GF-D8 (cell line): ENCODE results near the gene HNRNPAB.
"Not testable (repeated sequence)": the region's sequence is repeated elsewhere in the genome, so short reads cannot be mapped to it uniquely, and the experiment has no call there.

ENCODE experiments used
- DNase-seq: peaks from one replicate; lab custom pipeline; 2025; lab: John Stamatoyannopoulos, UW

The HNRNPAB gene

DNA sequence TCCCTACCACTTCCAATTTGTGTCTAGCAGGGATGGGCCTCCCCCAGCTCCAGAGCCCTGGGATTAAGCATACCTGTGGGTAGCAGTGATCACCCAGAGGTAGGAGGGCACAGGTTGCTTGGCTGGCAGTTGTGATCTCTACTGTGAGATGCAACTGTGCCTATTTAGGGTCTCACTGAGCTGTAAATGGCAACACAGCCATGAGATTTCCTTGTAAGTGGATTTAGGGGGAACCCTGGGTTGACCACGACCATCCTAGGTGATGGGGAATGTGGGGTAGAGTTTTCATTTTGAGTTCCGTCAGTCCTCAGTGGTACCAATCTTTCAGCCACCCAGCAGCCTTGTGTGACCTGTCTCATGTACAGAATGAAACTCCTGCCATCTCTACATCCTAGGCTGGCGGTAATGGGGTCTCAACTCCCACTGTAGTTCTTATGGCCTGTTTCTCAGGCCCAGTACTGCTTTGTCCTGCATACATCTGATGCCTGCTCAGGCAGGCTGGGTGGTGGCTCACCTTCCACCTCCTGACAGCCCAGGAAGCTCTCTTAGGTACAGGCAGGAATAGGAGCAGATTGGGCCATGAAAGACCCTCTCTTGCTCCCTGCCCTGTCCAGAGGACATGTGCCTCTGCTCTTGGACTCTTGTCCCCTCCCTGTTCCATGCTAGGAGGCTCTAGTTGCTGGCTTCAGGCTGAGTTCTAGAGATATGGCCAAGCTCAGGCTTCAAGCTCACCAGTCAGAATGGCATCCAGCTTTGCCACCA lies 8.1 kb downstream of the HNRNPAB start:
- DNase-seq = no peak

DNA sequence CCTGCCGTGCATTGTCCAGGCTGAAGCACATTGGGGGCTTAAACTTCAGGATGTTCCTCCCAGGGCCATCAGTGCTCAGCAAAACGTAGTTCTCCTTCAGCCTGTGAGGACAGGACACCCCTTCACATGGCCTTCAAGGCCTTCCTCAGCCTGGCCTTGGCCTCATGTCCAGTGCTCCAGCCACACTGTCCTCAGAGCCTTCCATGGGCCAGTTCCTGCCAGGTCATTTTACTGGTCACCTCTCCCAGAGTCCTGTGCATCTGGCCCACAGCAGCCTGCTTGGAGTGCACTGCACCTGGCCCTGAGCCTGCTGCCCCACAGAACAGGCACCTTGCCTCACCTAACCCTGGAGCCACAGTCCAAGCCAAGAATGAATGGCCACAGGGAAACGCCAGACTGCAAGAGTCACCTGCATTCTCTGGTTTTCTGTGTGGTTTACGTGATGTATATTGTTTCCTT lies 8.7 kb downstream of the HNRNPAB start:
- no peak for DNase-seq

DNA sequence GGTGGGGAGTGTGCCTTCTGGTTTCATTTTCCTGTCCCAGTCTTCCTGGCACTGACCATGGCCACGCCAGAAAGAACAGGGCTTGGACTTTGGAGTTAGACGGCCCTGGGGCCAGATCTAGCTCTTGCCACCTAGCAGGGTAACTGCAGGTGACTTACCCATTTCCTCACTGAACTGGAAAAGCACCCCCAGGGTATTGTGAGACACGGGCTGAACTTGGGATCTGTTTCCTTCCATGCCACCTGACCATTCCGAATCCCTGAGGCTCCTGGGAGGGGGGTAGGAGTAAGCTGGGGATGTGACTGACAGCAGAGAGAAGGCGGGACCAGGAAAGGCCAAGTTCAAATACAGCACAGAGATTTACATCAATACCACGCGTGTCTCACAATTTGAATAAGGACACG lies 9.4 kb downstream of the HNRNPAB start:
- DNase-seq = no peak

DNA sequence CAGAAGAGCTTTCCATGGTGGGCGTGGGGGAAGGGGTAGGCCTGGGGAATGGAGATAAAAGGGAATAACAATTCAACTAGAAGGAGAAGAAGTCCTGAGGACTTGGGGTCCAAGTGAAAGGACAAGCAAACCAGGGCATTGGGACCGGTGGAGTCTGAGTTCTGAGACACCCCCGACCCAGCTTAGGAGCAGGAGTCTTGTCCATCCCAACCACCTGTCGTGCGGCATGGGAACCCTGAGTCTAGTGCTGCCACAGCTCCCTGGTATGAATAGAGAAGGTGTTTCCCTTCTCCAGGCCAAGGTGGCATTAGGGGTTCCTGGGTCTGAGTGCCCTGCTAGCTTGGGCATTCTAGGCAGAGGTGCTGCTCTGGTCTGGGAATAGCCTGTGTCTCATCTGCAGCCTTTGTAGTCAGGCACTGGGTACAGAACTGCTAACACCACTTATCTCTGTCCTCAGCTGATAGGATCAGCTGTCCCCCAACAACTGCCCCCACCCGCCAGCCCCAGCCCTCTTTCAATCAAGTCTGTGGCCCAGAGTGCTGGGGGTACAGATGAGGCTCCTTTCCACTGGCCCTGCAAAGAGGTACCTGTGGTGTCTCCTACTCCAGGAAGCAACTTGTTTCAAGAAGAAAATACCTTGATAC lies 9.9 kb downstream of the HNRNPAB start:
- DNase-seq = no peak

DNA sequence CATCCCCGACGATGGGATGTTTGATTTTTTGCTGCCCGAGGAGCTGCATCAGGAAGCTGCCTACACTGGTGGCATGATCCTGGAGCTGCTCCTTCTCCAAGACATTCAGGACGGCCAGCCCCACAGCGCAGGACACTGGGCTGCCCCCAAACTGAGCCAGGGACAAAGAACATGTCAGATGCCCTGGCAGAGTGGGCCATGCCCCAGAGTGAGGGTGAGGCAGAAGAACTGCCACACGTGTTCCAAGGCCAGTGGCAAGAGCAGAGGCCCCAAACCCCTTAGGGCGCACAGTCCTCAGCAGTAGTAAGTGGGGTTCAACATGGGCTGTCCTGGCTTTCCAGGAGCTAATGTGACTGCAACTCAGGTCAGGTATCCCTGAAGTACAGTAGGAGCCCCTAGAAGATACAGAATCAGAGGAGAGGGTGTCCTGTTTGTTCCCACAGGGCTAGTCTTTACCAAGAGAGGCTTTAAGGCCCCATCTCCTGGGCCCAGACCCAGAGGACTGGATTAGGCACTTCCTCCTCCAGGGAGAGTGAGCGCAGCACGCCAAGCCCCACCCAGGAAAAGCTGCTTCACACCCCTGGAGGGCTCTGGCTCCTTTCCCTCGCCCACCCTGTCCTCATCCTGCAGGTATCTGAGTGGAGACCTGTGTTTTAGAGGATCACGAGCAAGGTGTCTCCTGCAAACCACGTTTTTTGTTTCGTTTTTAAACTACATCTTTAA lies 11.1 kb downstream of the HNRNPAB start:
- no peak for DNase-seq

DNA sequence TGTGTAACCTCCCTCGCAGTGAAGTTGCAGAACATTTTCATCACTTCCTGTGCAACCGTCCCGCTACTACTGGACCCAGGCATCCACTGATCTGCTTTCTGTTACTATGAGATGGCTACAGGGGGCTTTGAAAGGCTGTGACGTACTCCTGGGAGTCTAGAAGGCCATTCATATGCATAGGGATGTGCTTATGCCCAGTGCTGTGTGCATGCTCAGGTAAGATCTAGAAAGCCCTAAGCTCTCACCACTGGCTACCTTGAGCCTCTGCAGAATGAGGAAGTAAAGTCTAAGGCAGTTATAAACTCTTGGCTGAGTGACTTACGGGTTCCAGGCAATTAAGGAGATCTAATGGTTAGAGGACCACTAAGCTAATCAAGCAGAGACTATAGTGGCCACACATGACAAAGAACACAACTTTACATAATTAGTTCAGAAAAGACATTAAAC lies 11.8 kb downstream of the HNRNPAB start:
- no peak for DNase-seq

DNA sequence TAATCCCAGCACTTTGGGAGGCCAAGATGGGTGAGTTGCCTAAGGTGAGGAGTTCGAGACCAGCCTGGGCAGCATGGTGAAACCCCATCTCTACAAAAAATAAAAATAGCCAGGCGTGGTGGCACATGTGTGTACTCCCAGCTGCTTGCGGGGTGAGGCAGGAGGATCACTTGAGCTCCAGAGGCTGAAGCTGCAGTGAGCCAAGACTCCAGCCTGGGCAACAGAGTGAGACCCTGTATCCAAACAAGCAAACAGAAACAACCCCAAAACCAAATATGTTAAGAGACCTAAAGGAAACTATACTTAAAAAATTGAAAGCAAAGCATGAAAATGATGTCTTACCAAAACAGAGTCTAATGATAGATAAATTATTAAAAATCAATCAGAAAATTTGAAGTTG lies 12.4 kb downstream of the HNRNPAB start:
- no peak for DNase-seq

DNA sequence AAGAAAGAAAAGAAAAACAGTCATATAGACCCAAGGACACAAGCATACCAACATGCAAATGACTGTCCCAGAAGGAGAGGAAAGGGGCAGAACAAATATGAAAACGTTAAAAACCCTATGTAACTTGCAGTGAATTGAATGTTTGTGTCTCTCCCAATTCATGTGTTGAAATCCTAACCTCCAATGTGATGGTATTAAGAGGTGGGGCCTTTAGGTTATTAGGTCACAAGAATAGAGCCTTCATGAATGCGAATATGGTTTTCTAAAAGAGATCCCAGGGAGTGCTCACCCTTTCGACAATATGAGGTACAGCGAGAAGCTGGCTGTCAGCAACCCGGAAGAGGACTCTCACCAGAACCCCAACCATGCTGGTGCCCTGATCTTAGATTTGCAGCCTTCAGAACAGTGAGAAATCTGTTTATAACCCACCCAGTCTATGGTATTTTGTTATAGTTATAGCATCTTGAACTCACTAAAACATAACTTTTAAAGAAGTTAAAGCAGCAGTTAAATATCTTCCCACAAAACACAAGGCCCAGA lies 14.0 kb downstream of the HNRNPAB start:
- no peak for DNase-seq

DNA sequence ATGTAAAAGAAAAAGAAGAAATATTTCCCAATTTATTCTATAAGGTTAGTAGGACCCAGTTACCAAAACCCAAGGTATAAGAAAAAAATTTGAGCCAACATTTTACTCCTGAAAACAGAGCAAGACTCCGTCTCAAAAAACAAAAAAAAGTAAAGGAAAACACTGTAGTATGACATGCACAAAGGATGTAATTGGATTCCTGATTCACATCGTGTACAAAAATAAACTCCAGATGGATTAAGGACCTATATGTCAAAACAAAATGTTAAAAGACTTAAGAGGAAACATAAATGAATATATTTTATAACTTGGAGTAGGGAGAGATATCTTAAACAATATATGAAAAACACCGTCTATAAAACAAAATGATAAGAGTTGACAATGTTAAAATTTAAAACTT lies 14.5 kb downstream of the HNRNPAB start:
- DNase-seq = no peak

DNA sequence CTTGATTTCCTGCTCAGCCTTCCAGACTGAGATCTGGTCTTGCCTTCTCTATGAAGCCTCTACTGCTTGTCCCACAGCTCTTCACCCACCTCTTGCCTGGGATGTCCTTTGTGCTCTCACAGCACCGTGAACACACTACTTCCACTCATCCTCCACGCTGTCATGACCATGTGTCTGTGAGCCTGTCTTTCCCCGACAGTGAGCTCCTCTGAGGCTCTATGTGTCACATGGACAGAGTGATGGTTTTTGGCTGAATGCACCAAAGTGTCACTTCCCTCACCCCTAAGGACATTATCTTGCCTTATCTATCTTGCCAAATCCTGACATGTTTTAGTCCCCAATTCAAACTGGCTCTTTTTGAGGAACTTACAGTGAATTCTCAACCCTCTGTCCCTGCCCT lies 16.9 kb downstream of the HNRNPAB start:
- DNase-seq = no peak

DNA sequence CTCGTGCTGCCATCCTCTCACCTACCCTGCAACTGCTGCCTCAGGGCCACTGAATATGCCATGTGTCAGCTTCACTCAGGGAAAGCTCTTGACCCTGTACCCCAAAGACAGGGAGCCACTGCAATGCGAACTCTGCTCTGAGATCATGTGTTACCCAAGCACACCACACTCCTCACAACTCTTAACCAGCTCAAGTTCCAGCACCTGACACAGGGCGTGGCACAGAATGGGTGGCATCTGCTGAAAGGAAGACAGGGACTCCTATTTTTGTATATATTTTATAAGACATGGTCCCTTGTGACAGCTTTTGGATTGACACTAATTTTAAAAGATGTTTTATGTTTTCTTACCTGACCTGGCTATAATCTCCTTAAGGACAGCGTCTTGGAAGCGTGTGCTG lies 17.5 kb downstream of the HNRNPAB start:
- no peak for DNase-seq

DNA sequence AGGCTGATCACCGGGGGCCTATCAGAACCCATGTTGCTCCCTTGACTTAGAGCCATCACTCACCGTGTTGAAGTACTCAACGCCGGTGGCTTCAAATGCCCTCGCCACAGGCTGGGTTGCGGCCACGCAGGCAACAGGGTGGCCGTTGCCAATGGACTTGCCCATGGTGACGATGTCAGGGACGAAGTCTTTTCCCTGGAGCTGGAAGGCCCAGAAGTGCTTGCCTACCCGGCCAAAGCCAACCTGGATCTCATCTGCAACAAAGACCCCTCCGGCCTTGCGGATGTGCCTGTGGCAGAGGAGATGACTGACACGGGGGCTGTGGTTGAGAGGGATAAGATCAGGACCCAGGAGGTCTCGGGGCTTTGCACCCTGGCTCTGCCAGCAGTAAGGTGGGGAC lies 18.0 kb downstream of the HNRNPAB start:
- no peak for DNase-seq

DNA sequence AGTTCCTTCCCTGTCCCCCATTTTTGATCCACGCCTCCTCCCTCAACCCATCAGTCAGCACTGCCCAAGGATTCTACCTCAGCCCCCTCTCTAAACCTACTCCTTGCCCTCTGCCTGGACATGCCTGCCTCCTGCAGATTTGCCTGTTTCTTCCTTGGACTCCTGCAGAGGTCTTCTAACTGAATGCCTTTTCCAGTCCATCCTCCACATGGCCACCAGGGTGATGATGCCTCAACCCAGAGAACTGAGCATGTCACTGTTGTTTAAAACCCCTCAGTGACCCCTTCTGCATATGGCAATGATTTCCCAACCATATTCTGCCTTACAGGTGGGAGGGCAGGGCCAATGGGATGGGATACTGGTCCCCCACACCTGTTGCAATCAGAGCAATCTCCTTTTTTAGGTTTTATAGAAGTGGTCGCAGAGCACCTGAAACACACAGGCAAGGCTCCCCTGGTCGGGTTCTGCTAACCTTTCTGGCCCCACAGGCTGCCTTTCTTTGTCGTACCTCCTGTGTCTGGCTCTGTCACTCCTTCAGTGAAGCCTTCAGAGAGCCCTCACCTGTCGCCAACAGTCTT lies 19.0 kb downstream of the HNRNPAB start:
- no peak for DNase-seq

DNA sequence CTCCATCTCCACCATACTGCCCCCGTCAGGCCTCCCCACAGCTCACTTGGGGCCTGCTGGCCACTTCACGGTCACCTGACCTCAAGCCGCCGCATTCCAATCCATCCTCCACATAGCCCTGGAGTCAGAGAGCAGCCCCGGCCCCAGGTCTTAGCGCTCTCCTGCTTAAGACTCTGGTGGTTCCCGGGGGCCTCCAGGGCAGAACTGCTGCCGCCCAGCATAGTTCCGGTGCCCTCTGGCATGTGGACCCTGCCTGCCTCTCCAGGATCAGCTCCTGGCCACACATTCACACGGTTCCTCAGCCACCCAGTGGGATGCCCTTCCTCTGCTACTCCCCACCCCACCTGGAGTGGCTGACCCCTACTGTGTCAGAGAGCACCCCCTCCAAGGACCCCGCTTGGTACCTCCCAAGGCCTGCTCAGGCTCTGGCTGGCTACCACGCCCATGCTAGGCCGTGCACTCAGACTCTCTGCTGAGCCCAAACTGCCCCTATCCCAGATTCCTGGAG lies 19.5 kb downstream of the HNRNPAB start:
- DNase-seq = no peak

DNA sequence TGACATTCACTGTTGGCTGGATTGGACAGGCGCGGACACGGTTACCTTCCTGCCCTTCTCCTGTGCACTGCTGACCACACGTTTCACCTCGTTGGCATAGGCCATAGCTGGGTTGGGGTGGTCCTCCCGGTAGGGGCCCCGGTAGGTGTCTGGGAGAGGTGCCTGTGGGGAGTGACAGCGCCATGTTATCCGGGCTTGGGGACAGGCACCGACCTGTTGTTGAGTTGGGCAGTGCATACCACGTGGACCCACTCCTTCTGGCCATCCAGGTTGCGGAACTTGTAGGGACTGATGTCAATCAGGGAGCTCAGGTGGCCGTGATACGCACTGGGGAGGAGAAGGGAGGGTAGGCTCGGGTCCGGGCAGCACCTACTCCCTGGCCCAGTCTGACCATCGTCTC lies 20.1 kb downstream of the HNRNPAB start:
- DNase-seq = no peak

DNA sequence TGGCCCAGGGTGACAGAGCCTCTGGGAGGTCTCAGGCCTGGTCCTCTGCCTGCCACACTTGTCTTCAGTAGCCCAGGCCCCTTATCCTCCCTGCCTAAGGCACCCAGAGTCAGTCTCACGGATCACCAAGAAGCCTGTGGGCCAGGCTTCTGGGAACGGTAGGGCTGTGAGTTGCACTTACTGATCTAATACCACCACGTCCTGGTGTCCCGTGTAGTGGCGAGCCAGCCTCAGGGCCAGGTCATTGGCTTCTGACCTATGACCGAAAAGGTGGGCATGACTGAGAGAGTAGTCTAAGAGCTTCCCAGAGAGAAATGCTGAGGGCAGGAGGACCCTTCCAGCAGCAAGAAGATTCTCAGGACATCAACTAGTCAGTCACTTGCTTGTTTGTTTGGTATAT lies 20.8 kb downstream of the HNRNPAB start:
- DNase-seq = no peak

DNA sequence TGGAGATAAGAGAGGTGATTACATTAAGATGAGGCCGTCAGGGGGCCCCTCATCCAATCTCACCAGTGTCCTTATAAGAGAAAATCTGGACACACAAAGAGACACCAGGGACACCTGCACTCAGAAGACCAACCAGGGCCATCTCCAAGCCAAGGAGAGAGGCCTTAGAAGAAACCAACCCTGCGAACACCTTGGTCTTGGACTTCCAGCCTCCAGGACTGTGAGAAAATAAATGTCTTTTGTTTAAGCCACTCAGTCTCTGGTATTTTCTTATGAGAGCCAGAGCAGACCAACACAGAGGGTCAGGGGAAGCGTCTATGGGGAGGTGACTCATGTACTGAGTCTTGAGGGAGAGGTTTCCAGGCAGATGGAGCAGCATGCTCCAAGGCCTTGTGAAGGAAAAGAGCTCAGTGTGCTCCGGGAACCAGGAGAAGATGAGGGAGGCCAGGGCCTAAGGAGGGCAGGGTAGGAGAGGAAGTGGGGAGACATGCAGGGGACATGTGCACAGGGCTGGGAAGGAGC lies 22.9 kb downstream of the HNRNPAB start:
- no peak for DNase-seq

DNA sequence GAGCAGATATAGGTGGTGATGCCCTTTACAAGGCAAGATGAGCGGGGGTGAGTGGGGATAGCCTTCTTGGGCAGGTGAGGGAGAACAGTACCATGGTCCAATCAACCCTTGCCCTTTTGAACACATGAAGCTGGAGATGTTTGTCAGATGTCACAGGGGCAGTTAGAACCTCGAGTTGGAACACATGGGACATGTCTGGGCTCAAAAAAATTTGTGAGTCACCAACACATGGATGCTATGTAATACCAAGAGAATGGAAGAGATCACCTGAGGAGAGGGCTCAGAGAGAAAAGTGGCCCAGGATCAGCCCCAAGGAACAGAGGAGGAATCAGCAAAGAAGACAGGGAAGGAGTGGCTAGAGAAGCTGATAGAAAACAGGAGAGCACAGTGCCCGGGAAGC lies 23.6 kb downstream of the HNRNPAB start:
- DNase-seq = no peak

DNA sequence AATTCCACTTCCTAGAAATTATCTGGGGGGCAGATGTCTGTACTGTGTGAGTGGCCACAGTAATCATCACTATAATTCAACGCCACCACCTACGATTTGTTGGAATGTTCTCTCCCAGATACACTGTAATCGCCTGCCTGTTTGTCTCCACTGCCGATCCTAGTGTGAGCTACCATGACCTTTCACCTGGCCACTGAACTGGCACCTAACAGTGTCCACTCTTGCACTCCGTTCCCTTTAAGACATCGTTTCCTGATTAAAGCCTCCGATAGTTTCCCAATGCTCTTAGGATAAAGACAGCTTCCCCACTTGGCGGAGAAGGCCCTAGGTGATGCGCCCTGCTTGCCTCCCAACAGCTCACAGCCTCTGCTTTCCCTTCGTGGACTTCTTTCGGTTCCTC lies 24.3 kb downstream of the HNRNPAB start:
- DNase-seq = no peak

DNA sequence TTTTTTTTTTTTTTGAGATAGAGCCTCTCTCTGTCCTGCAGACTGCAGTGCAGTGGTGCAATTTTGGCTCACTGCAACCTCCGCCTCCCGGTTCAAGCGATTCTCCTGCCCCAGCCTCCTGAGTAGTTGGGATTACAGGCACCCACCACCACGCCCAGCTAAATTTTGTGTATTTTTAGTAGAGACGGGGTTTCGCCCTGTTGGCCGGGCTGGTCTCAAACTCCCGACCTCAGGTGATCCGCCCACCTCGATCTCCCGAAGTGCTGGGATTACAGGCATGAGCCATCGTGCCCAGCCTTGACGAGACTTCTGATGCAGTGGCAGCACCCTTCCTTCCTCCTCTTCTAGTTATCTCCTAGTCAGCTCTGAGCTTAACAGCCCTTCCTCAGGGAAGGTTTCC lies 24.8 kb downstream of the HNRNPAB start:
- not testable (repeated sequence) for DNase-seq

DNA sequence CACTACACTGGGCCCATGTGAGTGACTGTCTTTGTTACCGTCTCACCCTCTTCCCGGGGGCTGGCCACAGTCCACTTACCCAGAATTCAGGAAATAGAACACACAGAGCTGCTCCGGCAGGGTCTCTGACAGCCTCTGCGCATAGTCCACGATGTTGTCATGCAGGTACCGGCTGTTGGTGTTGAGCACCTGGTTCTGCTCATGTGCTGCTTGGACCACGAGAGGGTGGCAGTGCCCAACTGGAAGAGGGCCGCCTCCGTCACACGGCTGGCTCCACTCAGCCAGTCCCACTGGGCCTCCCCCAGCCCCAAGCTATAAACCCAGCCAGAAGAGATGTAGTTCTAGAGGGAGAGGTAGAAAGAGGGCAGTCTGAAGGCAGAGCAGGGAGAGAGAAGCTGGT lies 25.5 kb downstream of the HNRNPAB start:
- DNase-seq = no peak
